ENCODE data around the gene AGBL4.

Gene AGBL4

GRCh38 chr1:48692235-48692634, 1331.5 kb downstream of the AGBL4 start:
- Histone ChIP-seq H3K4me3 (ENCODE audit: low read depth, low read length) (no peak overlapping the region), H3K36me3 (ENCODE audit: control insufficient read depth in 2 of 2, insufficient read depth in 1 of 2, low read length in 2 of 2) (no peaks in the 10 kb centered on the region), H3K4me1 (ENCODE audit: control insufficient read depth, insufficient read depth, low read length) (no peaks in the 10 kb centered on the region), H3K9me3 (ENCODE audit: control insufficient read depth, insufficient read depth, low read depth, low read length) (no peaks in the 10 kb centered on the region), H3K27ac (ENCODE audit: extremely low read depth, low read depth, low read length) (no peak overlapping the region)
- CTCF ChIA-PET: interaction anchor here (1.8 to 3.3 kb wide), 2 partner anchors 15 to 119 kb away, joined by 9 to 16 read pairs; no protein-coding TSS in a partner anchor
- POLR2A ChIA-PET: no interaction called here
- TF ChIP-seq ZNF707 (tag by site-specific recombination; IDR thresholded peaks at IDR 0.05) (no peak), OVOL3 (tag by site-specific recombination; IDR thresholded peaks at IDR 0.05) (no peak), ZNF324 (tag by site-specific recombination; IDR thresholded peaks at IDR 0.05) (no peak), ZNF398 (tag by site-specific recombination; IDR thresholded peaks at IDR 0.05) (no peak), SCRT1 (tag by site-specific recombination; IDR thresholded peaks at IDR 0.05; ENCODE audit: borderline replicate concordance) (no peak), ZNF26 (tag by site-specific recombination; IDR thresholded peaks at IDR 0.05) (no peak), ZNF354C (tag by site-specific recombination; IDR thresholded peaks at IDR 0.05; ENCODE audit: borderline replicate concordance, low read depth) (no peak), EGR2 (tag by site-specific recombination; IDR thresholded peaks at IDR 0.05; ENCODE audit: low read depth) (peak; percentile 98), BCL6B (tag by site-specific recombination; IDR thresholded peaks at IDR 0.05) (no peak), ZNF600 (tag by site-specific recombination; IDR thresholded peaks at IDR 0.05) (no peak), ZNF518A (tag by site-specific recombination; conservative IDR thresholded peaks at IDR 0.05; ENCODE audit: low read depth) (no peak), GLIS1 (tag by site-specific recombination; IDR thresholded peaks at IDR 0.05) (peak; percentile 96), ZNF10 (tag by site-specific recombination; IDR thresholded peaks at IDR 0.05) (no peak), ZFHX2 (tag by site-specific recombination; conservative IDR thresholded peaks at IDR 0.05) (peak; percentile 99), ZNF571 (tag by site-specific recombination; IDR thresholded peaks at IDR 0.05) (no peak), ZSCAN18 (tag by site-specific recombination; IDR thresholded peaks at IDR 0.05) (no peak), ZNF610 (tag by site-specific recombination; IDR thresholded peaks at IDR 0.05; ENCODE audit: borderline replicate concordance) (no peak), ZNF473 (tag by site-specific recombination; IDR thresholded peaks at IDR 0.05) (no peak), ZNF214 (tag by site-specific recombination; IDR thresholded peaks at IDR 0.05; ENCODE audit: borderline replicate concordance) (no peak), ZNF624 (tag by site-specific recombination; IDR thresholded peaks at IDR 0.05) (no peak), ZNF623 (tag by site-specific recombination; IDR thresholded peaks at IDR 0.05) (no peak), SP3 (tag by site-specific recombination; IDR thresholded peaks at IDR 0.05) (no peak), REST (tag by site-specific recombination; IDR thresholded peaks at IDR 0.05) (no peak)

Measured in HEK293 (cell line).